Fibroblast of lung (primary cell): ENCODE measurements around the gene LRRC46. TPM values are rescaled to one million over a fixed set of nuclear protein-coding genes. Genes with fewer than 3 reads are reported as not detected.

Experiments used
- DNase-seq, 2 donors: peaks; one replicate each; pipeline versions ENCODE4 v3.0.0 to v3.0.0-alpha.2; 2010; ENCODE audit warnings: low read depth in 2 of 2
- H2AFZ ChIP-seq: 2 replicates; pipeline ENCODE4 v1.5.1; 2012; ENCODE audit warnings: low read length, control low read depth, inconsistent platforms
- H3K27ac ChIP-seq: 2 replicates; pipeline ENCODE4 v1.5.1; 2011; ENCODE audit warnings: low read length, control low read depth; ENCODE audit not compliant: insufficient read depth
- H3K27me3 ChIP-seq: 2 replicates; pipeline ENCODE4 v1.5.1; 2011; ENCODE audit warnings: mild to moderate bottlenecking, low read length; ENCODE audit not compliant: control insufficient read depth, insufficient read depth
- H3K36me3 ChIP-seq: 2 replicates; pipeline ENCODE4 v1.5.1; 2011; ENCODE audit warnings: low read length; ENCODE audit not compliant: control insufficient read depth, insufficient read depth
- H3K4me1 ChIP-seq: 2 replicates; pipeline ENCODE4 v1.5.1; 2011; ENCODE audit warnings: low read length; ENCODE audit not compliant: control insufficient read depth, insufficient read depth; ENCODE audit errors: extremely low read depth
- H3K4me2 ChIP-seq: 2 replicates; pipeline ENCODE4 v1.5.1; 2011; ENCODE audit warnings: low read length, control low read depth; ENCODE audit not compliant: insufficient read depth; ENCODE audit errors: extremely low read depth
- H3K4me3 ChIP-seq, 4 experiments: fragments of 200-600 bp in 1 of 4; sonication (generic) in 1 of 4; replicated peaks in 1 of 4; 2 replicates each; pipeline ENCODE4 v1.5.1; 2011 to 2016; ENCODE audit warnings: low read length in 4 of 4, low read depth in 3 of 4, mild to moderate bottlenecking in 3 of 4, control low read depth in 2 of 4, inconsistent platforms in 1 of 4, mixed read lengths in 1 of 4; ENCODE audit not compliant: insufficient read depth in 1 of 4; ENCODE audit errors: control extremely low read depth in 1 of 4
- H3K79me2 ChIP-seq: 2 replicates; pipeline ENCODE4 v1.5.1; 2012; ENCODE audit warnings: mild to moderate bottlenecking, low read length, inconsistent platforms; ENCODE audit not compliant: control insufficient read depth, insufficient read depth
- H3K9ac ChIP-seq: 2 replicates; pipeline ENCODE4 v1.5.1; 2011; ENCODE audit warnings: mild to moderate bottlenecking, low read length, control low read depth; ENCODE audit not compliant: insufficient read depth
- H3K9me3 ChIP-seq: 2 replicates; pipeline ENCODE4 v1.5.1; 2012; ENCODE audit warnings: low read depth, low read length; ENCODE audit not compliant: control insufficient read depth, insufficient read depth
- H4K20me1 ChIP-seq: 2 replicates; pipeline ENCODE4 v1.5.1; 2011; ENCODE audit warnings: low read length; ENCODE audit not compliant: control insufficient read depth, insufficient read depth; ENCODE audit errors: extremely low read depth
- EZH2 ChIP-seq: IDR thresholded peaks from 2 replicates; pipeline ENCODE4 v1.5.1; 2012; ENCODE audit warnings: low read length, control low read depth, mild to moderate bottlenecking; ENCODE audit errors: missing control alignments
- polyA plus RNA-seq, 2 donors: library from polyadenylated mRNA; depleted of rRNA in 1 of 2; stranded (reverse) in 1 of 2; unstranded in 1 of 2; fragments of >200 nt; gene quantifications; 2 replicates each; pipeline ENCODE4 v1.2.1, GENCODE V29; 2011 to 2012; ENCODE audit warnings: missing spikeins in 1 of 2
- total RNA-seq: library from RNA; depleted of rRNA; stranded (reverse); fragments of >200 nt; gene quantifications from 2 replicates; pipeline ENCODE4 v1.2.1, GENCODE V29; 2014
- TF ChIP-seq, protein P1 (sequence below), 2 donors: IDR thresholded peaks in 1 of 2; conservative IDR thresholded peaks in 1 of 2; 1 replicate in 1 of 2; 2 replicates in 1 of 2; pipeline ENCODE4 v1.5.1; 2011 to 2012; ENCODE audit warnings: low read length in 2 of 2, control low read depth in 1 of 2, inconsistent platforms in 1 of 2, low read depth in 1 of 2, mild to moderate bottlenecking in 1 of 2

The LRRC46 gene
- total and polyA plus RNA-seq, 2 donors (not counting 1 experiment from before 2014, with no cell fraction given) = under 0.01 to 0.19 TPM

DNA sequence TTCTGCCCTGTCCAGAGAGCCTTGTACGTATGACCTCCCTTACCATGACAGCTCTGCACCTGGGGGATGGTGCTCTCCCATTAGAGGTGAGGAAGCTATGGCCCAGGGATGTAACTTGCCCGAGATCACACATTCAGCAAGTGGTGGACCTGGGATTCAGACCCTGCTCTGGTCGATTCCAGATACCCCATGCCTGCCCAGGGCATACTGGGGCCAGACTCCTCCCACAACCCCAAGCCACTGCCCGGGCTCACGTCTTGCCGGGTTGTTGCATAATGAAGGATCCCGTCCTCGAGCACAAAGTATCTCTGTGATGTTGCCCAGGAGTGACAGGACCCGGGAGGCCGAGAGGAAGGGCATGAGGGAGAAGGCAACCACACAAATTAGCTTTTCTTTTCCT lies 12.0 kb upstream of the LRRC46 start:
- H3K4me3 ChIP-seq = no peak overlapping the region
- no peak overlapping the region for H2AFZ ChIP-seq
- no peak overlapping the region for H3K4me2 ChIP-seq
- TF ChIP-seq, protein P1, sequence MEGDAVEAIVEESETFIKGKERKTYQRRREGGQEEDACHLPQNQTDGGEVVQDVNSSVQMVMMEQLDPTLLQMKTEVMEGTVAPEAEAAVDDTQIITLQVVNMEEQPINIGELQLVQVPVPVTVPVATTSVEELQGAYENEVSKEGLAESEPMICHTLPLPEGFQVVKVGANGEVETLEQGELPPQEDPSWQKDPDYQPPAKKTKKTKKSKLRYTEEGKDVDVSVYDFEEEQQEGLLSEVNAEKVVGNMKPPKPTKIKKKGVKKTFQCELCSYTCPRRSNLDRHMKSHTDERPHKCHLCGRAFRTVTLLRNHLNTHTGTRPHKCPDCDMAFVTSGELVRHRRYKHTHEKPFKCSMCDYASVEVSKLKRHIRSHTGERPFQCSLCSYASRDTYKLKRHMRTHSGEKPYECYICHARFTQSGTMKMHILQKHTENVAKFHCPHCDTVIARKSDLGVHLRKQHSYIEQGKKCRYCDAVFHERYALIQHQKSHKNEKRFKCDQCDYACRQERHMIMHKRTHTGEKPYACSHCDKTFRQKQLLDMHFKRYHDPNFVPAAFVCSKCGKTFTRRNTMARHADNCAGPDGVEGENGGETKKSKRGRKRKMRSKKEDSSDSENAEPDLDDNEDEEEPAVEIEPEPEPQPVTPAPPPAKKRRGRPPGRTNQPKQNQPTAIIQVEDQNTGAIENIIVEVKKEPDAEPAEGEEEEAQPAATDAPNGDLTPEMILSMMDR (conservative IDR thresholded peaks at IDR 0.05 in 1 of 2, IDR thresholded peaks at IDR 0.05 in 1 of 2; ENCODE audit: low read depth in 1 of 2, low read length in 2 of 2) = no peak
- TF ChIP-seq EZH2 = no peak
- no peaks in the 10 kb centered on the region for H4K20me1 ChIP-seq
- no peaks in the 10 kb centered on the region for H3K27me3 ChIP-seq
- peaks cover 6% of the 10 kb centered on the region for H3K4me1 ChIP-seq
- H3K27ac ChIP-seq = no peak overlapping the region
- no peak overlapping the region for H3K9ac ChIP-seq
- DNase-seq = no peak
- peaks cover 11% of the 10 kb centered on the region for H3K36me3 ChIP-seq
- H3K79me2 ChIP-seq = no peaks in the 10 kb centered on the region
- no peaks in the 10 kb centered on the region for H3K9me3 ChIP-seq

DNA sequence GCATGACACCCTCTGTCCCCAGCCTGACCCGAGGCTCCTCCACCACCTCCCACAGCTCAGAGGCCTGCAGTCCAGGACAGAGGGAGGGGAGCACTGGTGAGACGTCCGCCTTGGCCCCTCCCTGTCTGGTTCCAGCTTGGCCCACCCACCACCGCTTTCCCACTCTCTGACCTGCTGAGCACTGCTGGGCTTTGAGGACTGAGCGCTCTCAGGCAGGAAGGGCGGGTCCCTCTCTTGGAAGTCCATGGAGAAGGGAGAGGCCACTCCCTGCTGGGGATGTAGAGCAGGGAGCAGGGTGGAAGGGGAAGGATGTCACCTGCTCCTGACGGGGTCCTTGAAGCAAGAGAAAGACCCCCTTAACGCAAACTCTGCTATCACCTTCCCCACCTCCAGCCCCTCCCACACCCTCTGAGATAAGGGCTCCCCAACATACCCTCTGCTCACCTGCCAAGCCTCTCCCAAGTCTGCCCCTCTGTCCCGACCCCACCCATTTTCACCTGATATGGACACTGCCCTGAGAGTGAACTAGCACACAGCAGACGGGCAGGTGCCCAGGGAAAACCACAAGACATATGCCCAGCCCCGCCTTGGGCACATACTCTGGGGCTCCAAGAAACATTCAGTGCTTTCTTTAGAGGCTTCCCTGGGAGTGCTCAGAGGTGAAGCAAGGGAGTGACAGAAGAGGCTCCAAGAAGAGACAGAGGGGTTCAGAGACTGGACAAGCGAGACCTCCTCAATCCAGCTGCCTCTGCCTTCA lies 11.3 kb upstream of the LRRC46 start:
- Histone ChIP-seq H3K4me1 (peaks cover 6% of the 10 kb centered on the region), H3K4me3 (no peak overlapping the region), H3K4me2 (no peak overlapping the region), H3K9me3 (no peaks in the 10 kb centered on the region), H4K20me1 (no peaks in the 10 kb centered on the region), H3K9ac (no peak overlapping the region), H3K36me3 (peaks cover 11% of the 10 kb centered on the region), H3K79me2 (no peaks in the 10 kb centered on the region), H3K27me3 (no peaks in the 10 kb centered on the region), H3K27ac (no peak overlapping the region), H2AFZ (no peak overlapping the region)
- DNase-seq = no peak
- TF ChIP-seq, protein P1 (conservative IDR thresholded peaks at IDR 0.05 in 1 of 2, IDR thresholded peaks at IDR 0.05 in 1 of 2; ENCODE audit: low read depth in 1 of 2, low read length in 2 of 2) = no peak
- TF ChIP-seq EZH2 = no peak

DNA sequence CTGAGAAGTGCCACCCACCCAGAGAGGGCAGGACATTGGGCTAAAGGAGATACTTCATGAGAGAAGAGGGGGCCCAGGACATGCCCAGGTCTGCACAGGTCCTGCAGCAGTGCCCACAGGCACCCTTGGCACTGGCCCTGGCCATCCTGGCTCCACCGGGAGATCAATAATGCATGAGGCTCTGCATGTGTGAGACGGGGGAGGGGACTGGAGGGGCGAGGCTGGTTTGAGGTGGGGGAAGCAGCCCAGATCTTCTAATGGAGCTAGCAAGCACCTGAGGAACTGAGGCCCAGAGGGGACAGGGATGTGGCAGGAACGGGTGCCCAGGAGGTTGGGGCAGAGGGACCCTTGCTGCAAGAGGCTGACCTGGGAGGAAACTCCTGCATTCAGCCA lies 10.4 kb upstream of the LRRC46 start:
- H3K9ac ChIP-seq = no peak overlapping the region
- peak overlapping the region; percentile 76 for H3K4me2 ChIP-seq
- no peaks in the 10 kb centered on the region for H3K27me3 ChIP-seq
- TF ChIP-seq, protein P1 (conservative IDR thresholded peaks at IDR 0.05 in 1 of 2, IDR thresholded peaks at IDR 0.05 in 1 of 2; ENCODE audit: low read depth in 1 of 2, low read length in 2 of 2) = no peak
- no peak for TF ChIP-seq EZH2
- no peak for DNase-seq
- H3K4me1 ChIP-seq = peaks cover 6% of the 10 kb centered on the region
- H3K79me2 ChIP-seq = no peaks in the 10 kb centered on the region
- H3K36me3 ChIP-seq = peaks cover 11% of the 10 kb centered on the region
- H4K20me1 ChIP-seq = no peaks in the 10 kb centered on the region
- no peak overlapping the region for H2AFZ ChIP-seq
- peak overlapping the region; percentile 21 to 76 (median 66) for H3K4me3 ChIP-seq
- H3K9me3 ChIP-seq = no peaks in the 10 kb centered on the region
- H3K27ac ChIP-seq = no peak overlapping the region
